ENCODE results near the gene RASSF4.

RASSF4 gene

DNA sequence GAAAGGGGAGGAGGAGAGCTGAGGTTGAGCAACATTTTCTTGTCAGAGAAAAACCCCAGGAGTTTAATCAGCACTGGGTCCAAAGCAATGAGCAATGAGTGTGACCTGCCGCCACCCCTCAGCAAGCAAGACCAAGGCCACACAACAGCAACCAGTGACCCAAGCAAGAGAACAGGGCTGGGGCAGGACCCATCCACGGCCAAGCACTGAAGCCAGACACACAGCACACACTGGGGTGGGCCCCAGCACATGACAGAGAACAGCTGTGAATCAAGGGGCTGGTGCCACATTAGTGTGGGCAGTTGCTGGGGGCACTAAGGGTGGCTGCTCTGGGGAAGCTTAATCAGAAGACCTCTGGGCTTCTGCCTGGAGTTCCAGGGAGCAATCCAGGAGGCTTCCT is 32.2 kb upstream of the RASSF4 start:
- no peak for DNase-seq (ENCODE audit: low spot score)

DNA sequence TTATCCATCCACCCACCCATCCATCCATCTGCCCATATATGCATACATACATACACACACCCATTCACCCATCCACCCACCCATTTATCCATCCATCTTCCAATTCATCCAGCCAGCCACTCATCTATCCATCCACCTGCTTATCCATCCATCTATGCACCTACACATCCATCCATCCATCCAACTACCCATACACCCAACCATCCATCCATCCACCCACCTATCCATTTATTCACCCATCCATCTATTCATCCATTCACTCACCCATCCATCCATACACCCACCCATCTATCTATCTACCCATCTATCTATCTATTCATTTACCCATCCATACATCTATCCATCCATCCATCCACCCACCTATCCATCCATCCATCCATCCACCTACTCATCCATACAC is 31.1 kb upstream of the RASSF4 start:
- DNase-seq (ENCODE audit: low spot score): no peak

DNA sequence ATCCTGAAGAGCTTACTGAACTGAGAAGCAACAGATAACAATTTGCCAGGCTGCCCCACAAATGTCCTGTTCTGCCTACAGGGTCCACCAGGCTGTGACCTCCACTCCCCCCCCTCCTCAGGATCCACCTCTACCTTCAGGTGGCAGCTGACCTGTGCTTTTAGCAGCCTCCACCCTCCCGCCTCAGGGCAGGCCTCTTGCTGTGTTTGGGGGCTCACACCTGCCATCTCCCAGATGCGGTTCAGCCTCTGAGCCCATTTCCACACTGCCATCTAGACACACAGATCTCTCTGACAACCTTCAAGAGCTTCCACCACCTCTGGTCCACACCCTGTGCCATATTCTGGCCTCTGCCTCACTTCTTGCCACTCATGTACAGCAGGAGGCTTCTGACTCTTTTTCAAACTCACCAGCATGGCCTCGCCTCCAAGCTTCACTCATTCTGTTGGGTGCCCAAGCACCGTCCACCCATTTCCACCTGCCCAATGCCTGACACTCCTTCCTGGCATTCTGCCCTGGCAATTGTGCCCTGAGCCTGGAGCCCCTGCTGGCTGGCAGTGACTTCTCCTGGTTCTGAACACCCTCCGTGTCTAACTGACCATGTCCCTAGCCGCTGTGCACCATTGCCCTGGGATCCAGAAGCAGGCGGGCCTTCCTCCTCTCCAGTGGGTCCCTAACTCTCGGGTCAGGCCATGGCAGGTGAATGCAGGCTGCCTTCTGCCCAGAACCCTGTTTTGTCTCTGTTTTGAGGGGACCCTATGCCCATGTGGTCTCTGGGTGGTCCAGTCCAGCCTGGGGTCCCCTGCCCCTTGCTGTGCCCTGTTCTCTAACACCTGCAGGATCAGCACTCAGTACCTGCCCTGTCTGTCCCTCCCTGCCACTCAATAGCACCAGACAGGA is 30.0 kb upstream of the RASSF4 start:
- DNase-seq (ENCODE audit: low spot score): no peak

DNA sequence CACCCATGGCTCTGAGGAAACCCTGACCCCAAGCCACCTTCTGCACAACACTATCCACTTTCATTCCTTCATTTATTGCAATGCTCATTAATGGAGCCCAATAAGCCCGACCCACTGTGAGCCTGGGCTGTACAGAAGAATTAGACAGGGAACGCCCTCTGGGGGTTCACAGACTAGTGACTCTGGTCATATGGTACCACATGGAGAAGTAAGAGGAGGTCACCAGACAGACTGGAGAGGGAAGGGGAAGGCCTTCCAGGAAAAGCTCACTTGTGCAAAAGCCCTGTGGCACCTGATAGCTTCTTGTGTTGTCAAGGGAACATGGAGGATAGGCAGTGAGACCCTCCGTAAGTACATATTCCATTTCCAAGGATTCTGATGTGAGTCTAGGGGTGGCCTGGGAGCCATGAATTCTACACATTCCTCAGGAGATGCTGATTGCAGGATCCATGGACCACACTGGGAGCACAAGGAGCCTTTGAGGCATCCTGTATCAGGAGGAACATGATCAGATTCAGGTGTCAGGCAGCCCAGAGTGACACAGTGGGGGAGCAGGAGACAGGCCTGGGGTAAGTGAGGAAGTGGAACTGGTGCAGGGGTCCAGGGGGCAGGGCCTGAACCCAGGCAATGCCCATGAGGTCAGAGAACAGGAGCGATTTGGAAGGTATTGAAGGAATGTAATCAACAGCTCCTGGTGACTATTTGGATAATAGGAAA is 28.5 kb upstream of the RASSF4 start:
- DNase-seq (ENCODE audit: low spot score): no peak

DNA sequence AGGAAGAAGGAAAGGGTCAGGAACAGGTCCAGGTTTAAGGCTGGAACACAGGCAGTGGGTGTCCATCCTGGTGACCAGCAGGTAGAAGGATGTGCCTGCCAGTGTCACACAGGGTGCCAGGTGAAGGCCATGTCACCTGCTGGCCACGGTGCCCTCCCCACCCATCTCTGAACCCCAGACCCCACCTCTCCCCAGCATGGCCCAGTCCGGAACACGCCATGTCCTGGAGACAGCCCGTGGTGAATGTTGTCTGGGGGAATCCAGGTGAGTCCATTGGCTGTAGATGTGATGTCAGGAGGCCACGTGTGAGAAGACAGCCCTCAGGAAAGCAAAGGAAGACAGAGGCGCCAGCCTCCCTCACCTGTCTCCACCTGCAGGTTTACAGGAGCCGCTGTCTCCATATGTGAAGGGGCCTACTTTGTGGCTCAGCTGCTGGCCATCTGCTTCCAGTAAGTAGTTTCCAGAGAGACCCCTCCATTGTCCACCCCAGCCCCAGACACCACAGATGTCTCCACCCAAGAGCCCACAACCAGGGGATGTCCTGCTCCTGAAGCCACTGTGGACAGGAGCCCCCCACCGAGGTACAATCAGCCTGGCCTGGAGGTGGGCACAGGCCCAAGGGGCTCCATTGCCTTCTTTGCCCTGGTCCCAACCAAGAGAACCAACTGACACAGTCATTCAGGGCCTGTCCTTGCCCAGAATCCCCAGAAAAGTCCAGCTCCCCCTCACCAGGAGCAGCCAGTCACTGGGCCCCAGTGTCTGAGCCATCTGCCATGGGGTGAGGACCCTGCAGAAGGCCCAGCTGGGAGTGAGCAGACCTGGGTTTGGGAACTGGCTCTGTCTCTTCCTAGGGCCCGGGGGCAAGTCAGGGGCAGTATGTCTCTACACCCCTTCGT is 27.7 kb upstream of the RASSF4 start:
- no peak for DNase-seq (ENCODE audit: low spot score)

DNA sequence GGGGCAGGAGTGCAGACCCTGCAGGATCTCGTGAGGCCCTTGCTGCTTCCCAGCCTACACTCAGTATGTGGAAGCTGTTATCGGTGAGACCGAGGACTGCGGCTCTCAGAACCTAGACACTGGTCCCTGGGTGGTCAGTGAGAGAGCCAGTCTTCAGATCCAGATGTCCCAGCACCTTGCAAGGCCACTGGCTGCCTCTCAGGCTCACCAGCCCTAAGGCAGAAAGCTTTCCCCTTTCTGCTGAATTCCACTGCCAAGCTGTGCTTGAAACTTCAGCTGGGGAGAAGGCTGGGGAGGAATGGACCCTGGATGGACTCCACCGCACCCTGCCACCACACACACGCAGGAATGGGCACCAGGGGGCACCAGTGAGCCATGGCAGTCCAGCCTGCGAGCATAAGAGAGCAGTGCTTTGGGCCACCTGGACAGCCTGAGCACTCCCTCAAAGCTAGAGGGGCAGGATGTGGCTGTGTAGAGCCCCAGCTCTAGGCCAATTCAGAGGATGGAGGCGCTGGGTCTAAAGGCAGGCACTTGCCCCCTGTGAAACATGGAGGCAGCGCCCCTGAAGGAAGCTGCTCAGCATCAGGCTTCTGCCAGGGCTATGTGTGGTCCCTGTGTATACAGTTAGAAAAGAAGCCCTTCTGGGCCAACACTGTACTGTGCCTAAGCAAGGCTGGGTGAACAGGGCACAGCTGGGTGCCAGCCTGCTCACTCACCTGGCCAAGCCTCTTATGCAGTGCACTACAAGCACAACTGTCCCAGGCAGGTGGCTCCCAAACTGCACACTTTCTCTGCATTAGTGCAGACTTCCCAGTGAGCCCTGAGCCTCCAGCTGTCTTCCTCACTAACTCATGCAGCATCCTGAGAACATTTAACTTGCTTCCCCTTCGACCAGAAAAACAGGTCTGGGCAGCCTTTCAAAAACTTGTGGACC is 26.8 kb upstream of the RASSF4 start:
- peak; percentile 81 for DNase-seq (ENCODE audit: low spot score)

DNA sequence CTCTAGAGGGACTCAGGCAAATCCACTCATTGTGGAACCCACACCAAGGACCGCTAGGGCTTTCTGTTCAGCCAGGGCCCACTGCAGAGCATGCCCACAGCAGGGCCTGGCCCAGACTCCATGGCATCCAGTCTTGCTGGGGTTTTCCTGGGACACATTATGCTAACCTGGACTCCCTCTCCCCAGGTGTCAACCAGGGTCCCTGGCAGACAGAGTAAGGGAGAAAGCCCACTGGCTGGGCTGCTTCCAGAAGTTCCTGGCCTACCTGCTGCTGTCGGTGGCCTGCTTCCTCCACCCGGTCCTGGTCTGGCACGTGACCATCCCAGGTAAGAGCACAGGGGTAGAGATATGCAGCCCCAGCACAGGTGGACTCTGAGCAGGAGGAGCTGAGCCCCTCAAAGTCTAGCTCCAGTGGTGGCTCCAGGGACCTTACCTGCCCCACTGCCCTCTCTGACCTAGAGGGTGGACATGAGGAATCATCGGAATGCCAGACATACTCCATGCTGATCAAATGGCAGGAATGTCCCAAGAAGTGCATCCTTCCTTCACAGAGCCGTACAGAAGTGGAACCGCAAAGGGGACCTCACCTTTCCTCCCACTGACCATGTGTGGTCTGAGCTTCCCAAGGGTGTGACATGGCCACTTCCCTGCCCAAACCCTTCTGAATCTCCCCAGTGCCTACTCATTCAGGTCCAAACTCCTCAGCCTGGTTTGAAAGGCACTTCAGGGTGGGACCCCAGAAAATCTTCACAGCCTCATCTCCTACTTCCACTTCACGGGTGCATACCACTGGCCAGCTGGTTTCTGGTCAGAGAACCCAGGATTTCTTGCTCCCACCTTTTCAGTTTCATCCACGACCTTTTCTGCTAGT is 25.9 kb upstream of the RASSF4 start:
- DNase-seq (ENCODE audit: low spot score): no peak

DNA sequence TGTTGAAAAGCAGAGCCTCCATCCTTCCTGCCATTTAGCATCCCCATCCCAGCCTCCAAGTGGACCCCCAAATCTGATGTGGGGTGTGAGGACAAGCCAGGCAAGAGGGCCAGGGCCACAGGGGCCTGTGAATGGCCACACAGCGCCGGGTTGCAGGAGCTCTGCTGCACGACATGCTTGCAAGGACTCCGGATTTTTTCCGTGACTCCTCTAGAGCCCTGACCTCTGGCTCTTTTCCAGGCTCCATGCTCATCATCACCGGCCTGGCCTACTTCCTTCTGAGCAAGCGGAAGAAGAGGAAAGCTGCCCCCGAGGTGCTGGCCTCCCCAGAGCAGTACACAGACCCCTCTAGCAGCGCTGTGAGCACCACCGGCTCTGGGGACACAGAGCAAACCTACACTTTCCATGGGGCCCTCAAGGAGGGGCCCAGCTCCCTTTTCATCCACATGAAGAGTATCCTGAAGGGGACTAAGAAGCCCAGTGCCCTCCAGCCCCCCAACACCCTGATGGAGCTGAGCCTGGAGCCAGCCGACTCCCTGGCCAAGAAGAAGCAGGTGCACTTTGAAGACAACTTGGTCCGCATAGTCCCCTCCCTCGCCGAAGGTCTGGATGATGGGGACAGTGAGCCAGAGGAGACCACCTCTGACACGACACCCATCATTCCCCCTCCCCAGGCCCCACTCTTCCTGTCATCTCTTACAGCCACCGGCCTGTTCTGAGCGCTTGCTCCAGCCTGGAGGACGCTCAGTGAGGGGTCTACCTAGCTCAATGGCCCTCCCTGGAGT is 25.0 kb upstream of the RASSF4 start:
- no peak for DNase-seq (ENCODE audit: low spot score)

DNA sequence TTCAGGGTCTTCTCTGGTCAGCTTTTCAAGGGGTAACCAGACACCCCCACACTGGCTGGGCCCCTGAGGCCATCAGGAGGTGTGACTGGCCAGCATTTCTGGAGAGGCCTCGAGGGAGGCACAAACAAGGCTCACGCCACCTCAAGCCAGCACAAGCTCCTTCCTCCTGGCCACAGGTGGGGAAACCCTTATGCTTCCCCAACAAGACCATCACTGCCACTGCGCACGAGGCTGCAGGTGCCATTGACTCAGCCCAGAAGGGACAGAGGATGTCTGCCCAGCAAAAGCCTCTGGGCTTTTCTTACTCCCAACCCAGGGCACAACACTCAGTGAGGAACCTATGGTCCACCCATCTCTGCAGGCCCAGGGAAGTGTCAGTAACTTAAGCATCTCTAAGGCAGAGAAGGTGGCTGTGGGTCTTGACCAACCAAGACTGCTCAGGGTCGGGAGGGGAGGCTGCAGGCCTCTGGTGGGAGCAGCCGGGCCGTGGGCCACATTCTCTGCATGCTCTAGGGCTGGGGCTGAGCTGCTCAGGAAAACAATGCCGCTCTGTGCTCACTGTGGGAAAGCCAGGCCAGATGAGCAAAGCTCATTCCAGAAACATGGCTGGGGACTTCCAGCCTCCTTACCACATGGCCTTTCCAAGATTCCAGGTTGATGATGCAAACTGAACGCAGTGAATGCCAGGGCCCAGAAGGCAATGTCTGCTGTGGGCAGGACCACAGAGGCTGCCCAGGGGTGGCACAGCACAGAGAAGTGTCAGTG is 24.2 kb upstream of the RASSF4 start:
- no peak for DNase-seq (ENCODE audit: low spot score)

DNA sequence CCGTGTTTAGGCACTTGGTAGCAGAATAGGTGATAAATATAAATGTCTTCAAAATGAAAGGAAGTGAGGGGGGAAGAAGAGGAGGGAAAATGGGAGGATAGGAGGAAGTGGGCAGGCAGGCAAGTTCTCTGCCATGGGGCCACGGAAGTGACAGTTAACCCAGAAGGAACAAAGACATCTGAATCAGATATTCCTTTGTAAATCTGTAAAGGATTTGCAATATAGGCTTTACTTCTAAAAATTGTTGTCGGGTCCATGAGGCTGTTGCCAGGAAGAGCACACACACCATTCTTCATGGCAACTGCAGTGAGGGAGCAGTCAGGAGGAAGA is 23.7 kb upstream of the RASSF4 start:
- DNase-seq (ENCODE audit: low spot score): no peak

DNA sequence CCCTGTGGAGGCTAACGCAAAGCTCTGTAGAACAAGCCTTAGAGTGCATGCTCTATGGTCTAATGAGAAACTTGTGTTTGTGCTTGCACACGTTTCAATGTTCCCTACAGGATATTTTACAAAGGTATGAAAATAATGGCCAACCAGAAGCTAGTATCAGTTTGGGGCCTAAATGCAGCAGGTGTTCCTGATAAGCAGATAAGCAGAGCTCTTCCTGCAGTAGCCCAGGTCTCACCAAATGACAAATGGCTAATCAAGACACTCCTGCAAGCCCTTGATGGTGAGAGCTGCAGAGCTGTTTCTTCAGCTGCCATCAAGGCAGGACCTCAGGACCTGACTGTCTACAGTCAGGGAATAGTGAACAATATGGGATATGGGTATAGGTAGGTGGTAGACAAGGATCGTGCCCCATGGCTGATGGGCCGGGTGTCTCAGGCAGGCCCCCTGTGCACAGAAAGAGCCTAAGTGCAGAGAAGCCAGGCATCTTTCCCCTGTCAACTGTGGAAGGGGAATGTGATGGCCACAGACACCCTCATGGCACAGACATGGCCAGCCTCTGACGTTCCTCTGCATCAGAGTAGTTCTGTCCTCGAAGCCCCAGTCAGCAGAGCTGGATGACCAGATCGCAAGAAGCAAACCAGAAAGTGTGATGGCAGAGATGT is 23.2 kb upstream of the RASSF4 start:
- no peak for DNase-seq (ENCODE audit: low spot score)

DNA sequence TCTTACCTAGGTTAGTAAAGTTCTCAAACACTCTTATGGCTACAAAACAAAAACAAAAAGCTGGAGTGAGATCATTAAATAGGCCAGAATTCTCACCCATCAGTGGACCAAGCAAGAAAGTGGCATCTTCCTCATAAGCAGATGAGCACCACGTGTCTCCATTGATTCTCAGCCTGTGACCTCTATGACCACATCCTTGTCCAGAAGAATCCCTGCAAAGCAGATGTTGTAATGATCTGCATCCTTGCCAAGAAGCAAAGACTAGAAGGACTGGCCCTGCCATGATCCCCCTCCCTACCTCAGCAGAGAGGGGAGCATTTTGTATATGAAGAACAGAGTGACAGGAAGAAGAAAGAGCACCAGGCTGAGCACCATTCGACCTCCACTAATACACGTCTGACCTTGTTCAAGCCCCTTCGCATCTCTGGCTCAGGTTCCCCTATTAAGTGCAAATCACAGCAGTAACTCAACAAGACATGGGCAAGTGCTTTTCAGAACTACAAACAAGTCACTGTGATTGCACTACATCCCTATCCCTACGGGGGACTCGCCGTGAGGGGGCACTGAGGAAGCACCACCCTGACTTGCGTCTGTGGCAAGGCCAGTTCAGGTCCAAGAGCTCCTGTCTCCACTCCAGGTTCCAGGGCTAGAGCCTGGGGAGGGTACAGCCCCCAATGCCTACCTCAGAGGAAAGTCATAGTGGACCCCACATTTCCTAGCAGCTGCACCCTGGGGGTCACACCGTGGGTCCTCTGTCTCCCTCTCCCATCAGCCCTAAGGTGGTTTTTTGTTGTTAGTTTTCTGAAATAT is 22.2 kb upstream of the RASSF4 start:
- no peak for DNase-seq (ENCODE audit: low spot score)

DNA sequence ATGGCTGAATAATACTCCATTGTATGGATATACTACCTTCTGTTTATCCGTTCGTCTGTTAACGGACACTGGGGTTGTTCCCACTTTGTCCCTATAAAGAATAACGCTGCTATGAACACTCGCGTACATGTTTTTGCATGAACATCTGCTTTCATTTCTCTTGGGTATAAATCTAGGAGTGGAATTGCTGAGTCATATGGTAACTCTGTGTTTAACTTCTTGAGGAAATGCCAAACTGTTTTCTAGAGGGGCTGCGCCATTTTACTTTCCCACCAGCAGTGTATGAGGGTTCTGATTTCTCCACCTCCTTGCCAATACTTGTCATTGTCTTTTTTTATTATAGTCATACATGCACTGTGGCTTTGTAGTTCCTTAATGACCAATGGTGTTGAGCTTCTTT is 20.6 kb upstream of the RASSF4 start:
- no peak for DNase-seq (ENCODE audit: low spot score)

DNA sequence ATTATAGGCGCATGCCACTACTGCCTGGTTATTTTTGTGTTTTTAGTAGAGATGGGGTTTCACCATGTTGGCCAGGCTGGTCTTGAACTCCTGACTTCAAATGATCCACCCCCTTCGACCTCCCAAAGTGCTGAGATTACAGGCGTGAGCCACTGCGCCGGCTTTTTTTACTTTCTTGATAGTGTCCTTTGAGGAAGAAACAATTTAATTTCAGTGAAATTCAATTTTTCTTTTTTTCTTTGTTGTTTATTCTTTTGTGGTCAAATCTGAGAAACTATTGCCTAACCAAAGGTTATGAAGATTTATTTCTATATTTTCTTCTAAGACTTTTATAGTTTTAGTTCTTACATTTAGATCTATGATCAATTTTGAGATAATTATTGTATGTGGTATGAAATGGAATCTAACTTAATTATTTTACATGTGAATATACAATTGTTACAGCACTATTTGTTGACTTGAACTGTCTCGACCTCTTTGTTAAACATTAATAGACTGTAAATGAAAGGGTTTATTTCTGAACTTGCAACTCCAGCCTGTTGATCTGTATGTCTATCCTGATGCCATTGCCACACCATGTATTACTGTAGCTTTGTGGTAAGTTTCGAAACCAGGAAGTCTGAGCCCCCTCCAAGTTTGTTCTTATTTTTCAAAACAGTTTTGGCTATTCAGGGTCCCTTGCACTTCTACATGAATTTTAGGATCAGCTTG is 19.8 kb upstream of the RASSF4 start:
- DNase-seq (ENCODE audit: low spot score): no peak

DNA sequence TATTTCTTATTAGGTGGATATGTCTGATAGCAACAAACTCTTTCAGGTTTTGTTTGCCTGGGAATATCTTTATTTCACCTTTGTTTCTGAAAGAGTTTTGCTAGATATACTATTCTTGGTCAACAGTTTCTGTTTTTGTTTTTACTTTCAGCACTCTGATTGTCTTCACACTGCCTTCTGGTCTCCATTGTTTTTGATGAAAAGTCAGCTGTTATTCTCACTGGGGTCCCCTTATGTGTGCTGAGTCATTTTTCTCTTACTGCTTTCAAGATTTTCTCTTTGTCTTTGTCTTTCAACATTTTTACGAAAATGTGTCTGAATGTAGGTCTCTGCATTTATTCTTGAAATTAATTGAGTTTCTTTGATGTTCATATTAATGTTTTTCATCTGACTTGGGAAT is 15.2 kb upstream of the RASSF4 start:
- DNase-seq (ENCODE audit: low spot score): no peak

DNA sequence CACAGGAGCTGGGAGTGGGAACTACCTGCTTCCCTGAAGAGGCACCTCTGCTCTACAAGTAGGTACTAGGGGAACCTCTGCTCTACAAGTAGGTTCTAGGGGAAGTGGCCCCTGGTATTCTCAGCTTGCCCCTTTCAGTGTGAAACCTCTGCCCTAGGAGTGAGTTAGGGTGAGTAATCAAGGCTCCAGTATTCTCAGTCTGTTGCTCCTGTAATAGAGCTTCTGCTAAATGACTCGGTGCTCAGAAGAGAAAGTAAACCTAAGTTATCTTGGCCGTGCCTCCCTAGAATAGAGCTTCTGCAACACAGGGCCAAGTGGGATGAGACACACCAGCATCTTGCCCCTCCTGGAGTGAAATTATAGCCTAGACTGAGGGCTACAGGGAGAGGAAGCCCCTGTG is 13.4 kb upstream of the RASSF4 start:
- no peak for DNase-seq (ENCODE audit: low spot score)

Data from CD4-positive, alpha-beta T cell treated with Interleukin-15 for 4 hours (primary cell).